ENCODE data around the gene GNAT1.

The GNAT1 gene

DNA sequence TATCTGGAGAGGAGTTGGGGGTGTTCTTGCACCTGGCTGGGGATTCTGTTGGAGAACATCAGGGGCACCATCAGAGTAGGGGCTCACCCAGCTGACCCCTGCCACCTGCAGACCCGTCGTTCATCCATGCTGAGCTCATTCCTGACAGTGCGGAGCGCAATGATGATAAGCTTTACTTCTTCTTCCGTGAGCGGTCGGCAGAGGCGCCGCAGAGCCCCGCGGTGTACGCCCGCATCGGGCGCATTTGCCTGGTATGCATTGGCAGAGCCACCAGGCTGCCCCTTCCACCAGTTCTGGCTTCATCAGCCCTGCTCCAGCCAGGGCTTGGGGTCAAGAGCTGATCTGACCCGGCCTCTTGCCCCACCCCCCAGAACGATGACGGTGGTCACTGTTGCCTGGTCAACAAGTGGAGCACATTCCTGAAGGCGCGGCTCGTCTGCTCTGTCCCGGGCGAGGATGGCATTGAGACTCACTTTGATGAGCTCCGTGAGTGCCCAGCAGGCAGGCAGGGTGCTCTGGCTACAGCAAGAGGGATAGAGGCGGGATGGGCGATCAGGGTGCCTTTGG is 8.8 kb upstream of the GNAT1 start:
- TF ChIP-seq, protein P1, sequence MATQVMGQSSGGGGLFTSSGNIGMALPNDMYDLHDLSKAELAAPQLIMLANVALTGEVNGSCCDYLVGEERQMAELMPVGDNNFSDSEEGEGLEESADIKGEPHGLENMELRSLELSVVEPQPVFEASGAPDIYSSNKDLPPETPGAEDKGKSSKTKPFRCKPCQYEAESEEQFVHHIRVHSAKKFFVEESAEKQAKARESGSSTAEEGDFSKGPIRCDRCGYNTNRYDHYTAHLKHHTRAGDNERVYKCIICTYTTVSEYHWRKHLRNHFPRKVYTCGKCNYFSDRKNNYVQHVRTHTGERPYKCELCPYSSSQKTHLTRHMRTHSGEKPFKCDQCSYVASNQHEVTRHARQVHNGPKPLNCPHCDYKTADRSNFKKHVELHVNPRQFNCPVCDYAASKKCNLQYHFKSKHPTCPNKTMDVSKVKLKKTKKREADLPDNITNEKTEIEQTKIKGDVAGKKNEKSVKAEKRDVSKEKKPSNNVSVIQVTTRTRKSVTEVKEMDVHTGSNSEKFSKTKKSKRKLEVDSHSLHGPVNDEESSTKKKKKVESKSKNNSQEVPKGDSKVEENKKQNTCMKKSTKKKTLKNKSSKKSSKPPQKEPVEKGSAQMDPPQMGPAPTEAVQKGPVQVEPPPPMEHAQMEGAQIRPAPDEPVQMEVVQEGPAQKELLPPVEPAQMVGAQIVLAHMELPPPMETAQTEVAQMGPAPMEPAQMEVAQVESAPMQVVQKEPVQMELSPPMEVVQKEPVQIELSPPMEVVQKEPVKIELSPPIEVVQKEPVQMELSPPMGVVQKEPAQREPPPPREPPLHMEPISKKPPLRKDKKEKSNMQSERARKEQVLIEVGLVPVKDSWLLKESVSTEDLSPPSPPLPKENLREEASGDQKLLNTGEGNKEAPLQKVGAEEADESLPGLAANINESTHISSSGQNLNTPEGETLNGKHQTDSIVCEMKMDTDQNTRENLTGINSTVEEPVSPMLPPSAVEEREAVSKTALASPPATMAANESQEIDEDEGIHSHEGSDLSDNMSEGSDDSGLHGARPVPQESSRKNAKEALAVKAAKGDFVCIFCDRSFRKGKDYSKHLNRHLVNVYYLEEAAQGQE (IDR thresholded peaks at IDR 0.05; ENCODE audit: insufficient read depth in 1 of 2, low read depth in 2 of 2, low read length in 2 of 2): no peak
- TF ChIP-seq FOXP2 (optimal IDR thresholded peaks at IDR 0.05; ENCODE audit: borderline replicate concordance, extremely low read depth, extremely low read length, insufficient read depth) (no peak), TAF1 (IDR thresholded peaks at IDR 0.05; ENCODE audit: borderline replicate concordance, insufficient read depth, low read length) (no peak), POLR2AphosphoS5 (IDR thresholded peaks at IDR 0.05; ENCODE audit: low read depth, low read length) (no peak)

DNA sequence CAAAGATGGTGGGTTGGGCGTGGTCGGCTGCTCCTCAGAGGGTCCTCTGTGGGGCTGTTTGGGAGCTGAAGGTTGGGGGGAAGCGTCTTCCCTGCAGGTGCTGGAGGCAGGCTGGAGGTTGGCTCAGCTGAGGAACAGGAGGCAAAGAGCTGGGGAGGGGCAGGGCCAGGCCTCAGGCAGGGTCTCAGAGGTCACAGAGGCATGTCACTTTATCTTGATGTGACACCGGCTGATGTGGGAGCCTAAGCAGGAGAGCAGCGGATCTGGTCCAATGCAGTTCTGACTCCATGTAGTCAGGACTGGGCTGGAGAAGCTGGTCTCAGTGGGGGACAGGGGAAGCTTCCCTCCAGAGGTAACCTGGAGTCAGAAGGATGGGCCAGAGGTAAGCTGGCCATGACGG is 7.7 kb upstream of the GNAT1 start:
- TF ChIP-seq SIN3A (IDR thresholded peaks at IDR 0.05; ENCODE audit: borderline replicate concordance, insufficient read depth, low read length) (no peak), POLR2AphosphoS5 (IDR thresholded peaks at IDR 0.05; ENCODE audit: low read depth, low read length) (no peak), TAF1 (IDR thresholded peaks at IDR 0.05; ENCODE audit: borderline replicate concordance, insufficient read depth, low read length) (no peak), FOXP2 (optimal IDR thresholded peaks at IDR 0.05; ENCODE audit: borderline replicate concordance, extremely low read depth, extremely low read length, insufficient read depth) (no peak)
- TF ChIP-seq, protein P1 (IDR thresholded peaks at IDR 0.05; ENCODE audit: insufficient read depth in 1 of 2, low read depth in 2 of 2, low read length in 2 of 2): no peak

DNA sequence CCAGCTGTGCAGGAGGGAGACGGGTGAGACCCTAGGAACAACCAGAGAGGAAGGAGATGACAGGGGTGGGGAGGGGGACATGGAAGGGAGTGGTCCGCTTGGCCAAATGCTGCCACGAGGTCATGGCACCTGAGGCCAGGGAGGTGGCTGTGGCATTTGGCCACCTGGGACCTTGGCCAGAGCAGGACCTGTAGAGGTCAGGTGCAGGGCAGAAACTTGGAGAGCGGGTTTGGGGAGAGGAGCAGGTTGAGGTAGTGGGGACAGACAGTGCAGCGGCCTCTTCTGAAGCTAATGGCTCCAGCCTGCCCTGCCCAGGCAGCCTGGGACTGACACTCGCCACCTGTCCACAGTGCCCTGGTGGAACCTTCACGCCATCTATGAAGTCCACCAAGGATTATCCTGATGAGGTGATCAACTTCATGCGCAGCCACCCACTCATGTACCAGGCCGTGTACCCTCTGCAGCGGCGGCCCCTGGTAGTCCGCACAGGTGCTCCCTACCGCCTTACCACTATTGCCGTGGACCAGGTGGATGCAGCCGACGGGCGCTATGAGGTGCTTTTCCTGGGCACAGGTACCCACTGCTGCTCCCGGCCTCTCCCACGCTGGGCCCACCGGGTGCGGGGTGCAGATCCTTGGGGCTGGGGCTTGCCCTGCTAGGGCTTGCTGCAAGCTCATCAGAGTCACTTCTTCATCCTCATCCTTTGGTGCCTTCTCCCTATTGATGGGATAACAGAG is 7.0 kb upstream of the GNAT1 start:
- TF ChIP-seq, protein P1 (IDR thresholded peaks at IDR 0.05; ENCODE audit: insufficient read depth in 1 of 2, low read depth in 2 of 2, low read length in 2 of 2): no peak
- TF ChIP-seq TAF1 (IDR thresholded peaks at IDR 0.05; ENCODE audit: borderline replicate concordance, insufficient read depth, low read length) (no peak), SIN3A (IDR thresholded peaks at IDR 0.05; ENCODE audit: borderline replicate concordance, insufficient read depth, low read length) (no peak), POLR2AphosphoS5 (IDR thresholded peaks at IDR 0.05; ENCODE audit: low read depth, low read length) (no peak), FOXP2 (optimal IDR thresholded peaks at IDR 0.05; ENCODE audit: borderline replicate concordance, extremely low read depth, extremely low read length, insufficient read depth) (no peak)

DNA sequence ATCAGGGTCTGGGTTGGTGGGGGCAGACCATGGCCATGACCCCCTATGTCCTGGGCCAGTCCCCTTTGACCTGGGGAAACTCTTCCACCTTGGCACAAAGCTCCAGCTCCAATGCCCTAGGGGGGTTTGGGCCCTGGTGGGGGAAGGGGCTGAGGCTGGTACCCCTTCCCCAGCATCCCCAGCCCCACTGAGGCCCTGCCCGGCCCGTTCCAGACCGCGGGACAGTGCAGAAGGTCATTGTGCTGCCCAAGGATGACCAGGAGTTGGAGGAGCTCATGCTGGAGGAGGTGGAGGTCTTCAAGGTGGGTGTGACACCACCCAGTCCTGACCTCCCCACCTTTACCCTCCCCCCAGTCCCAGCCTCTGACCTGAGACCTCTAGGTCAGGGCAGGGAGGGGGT is 6.2 kb upstream of the GNAT1 start:
- TF ChIP-seq, protein P1 (IDR thresholded peaks at IDR 0.05; ENCODE audit: insufficient read depth in 1 of 2, low read depth in 2 of 2, low read length in 2 of 2): no peak
- TF ChIP-seq POLR2AphosphoS5 (IDR thresholded peaks at IDR 0.05; ENCODE audit: low read depth, low read length): no peak
- no peak for TF ChIP-seq TAF1 (IDR thresholded peaks at IDR 0.05; ENCODE audit: borderline replicate concordance, insufficient read depth, low read length)
- TF ChIP-seq FOXP2 (optimal IDR thresholded peaks at IDR 0.05; ENCODE audit: borderline replicate concordance, extremely low read depth, extremely low read length, insufficient read depth): no peak
- TF ChIP-seq SIN3A (IDR thresholded peaks at IDR 0.05; ENCODE audit: borderline replicate concordance, insufficient read depth, low read length): no peak
